K562 (cell line): ENCODE measurements around the gene COL23A1. TPM values are rescaled to one million over a fixed set of nuclear protein-coding genes. Genes with fewer than 3 reads are reported as not detected.

Experiments
- GATA2 ChIP-seq: sonication (generic); formaldehyde crosslinking; IDR thresholded peaks from 2 replicates; pipeline ENCODE4 v1.4.0; 2020; ENCODE audit warnings: mild to moderate bottlenecking, missing genetic modification reagents
- MBD2 ChIP-seq: sonication (generic); IDR thresholded peaks from 2 replicates; pipeline ENCODE4 v1.6.1; 2016; ENCODE audit warnings: low read depth, borderline replicate concordance
- RB1 ChIP-seq: fragments of 450-650 bp; IDR thresholded peaks from 2 replicates; pipeline ENCODE4 v1.6.1; 2017; ENCODE audit warnings: low read depth, mild to moderate bottlenecking
- ZBTB40 ChIP-seq, 2 experiments: fragments of 450-650 bp in 1 of 2; sonication (generic) in 1 of 2; formaldehyde crosslinking in 1 of 2; IDR thresholded peaks; 2 replicates each; pipeline versions ENCODE4 v1.7.1 to v1.9.0; 2016 to 2022; ENCODE audit warnings: inconsistent platforms in 1 of 2, mild to moderate bottlenecking in 1 of 2, missing genetic modification reagents in 1 of 2
- ZNF121 ChIP-seq: sonication (generic); formaldehyde crosslinking; conservative IDR thresholded peaks from 2 replicates; pipeline ENCODE4 v1.8.0; 2022; ENCODE audit warnings: missing genetic modification reagents
- ZSCAN32 ChIP-seq: fragments of 450-650 bp; formaldehyde crosslinking; IDR thresholded peaks from 2 replicates; pipeline ENCODE4 v1.4.0; 2020; ENCODE audit warnings: mild to moderate bottlenecking, moderate library complexity
- polyA plus RNA-seq, 8 experiments: library from polyadenylated mRNA; depleted of rRNA in 4 of 8; stranded (reverse) in 5 of 8; unstranded in 3 of 8; fragments of >200 nt; fragmentation: Nextera tagmentation in 2 of 8; fragmentation: Illumina TruSeq in 1 of 8; extraction: Ambion mirVana in 2 of 8; extraction: Trizol in 1 of 8; gene quantifications; 2 replicates each; pipeline versions ENCODE4 v1.2.1 to v1.2.3, GENCODE V29; 2011 to 2014; ENCODE audit warnings: inconsistent platforms in 1 of 8, missing spikeins in 1 of 8
- total RNA-seq, 7 experiments: library from RNA; depleted of rRNA in 6 of 7; stranded (reverse); fragments of >200 nt in 6 of 7; fragmentation: Illumina TruSeq in 2 of 7; extraction: Trizol in 2 of 7; gene quantifications; 2 replicates each; pipeline versions ENCODE4 v1.2.1 to v1.2.3, GENCODE V29; 2011 to 2021; ENCODE audit warnings: low replicate concordance in 1 of 7
- TF ChIP-seq, protein P1 (sequence below): sonication (generic); formaldehyde crosslinking; IDR thresholded peaks from 2 replicates; pipeline ENCODE4 v1.9.0; 2022; ENCODE audit warnings: mild to moderate bottlenecking, missing genetic modification reagents
- TF ChIP-seq, protein P2 (sequence below): fragments of 250-450 bp; sonication (Bioruptor Pico); IDR thresholded peaks from 2 replicates; pipeline ENCODE4 v1.5.0; 2021

The COL23A1 gene
- total and polyA plus RNA-seq, 9 of the 15 experiments (the other 6 are each of a cell fraction or from before 2014, with no cell fraction given) = 0.09 TPM; not detected in 8

GRCh38 chr5:178411083-178411482, 179.1 kb downstream of the COL23A1 start (continued):
- TF ChIP-seq, protein P1, sequence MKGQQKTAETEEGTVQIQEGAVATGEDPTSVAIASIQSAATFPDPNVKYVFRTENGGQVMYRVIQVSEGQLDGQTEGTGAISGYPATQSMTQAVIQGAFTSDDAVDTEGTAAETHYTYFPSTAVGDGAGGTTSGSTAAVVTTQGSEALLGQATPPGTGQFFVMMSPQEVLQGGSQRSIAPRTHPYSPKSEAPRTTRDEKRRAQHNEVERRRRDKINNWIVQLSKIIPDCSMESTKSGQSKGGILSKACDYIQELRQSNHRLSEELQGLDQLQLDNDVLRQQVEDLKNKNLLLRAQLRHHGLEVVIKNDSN = no peak
- TF ChIP-seq ZNF121 (CRISPR knock-in tag) (no peak), RB1 (no peak), ZBTB40 (IDR thresholded peaks at IDR 0.05) (no peak), ZBTB40 (CRISPR knock-in tag; IDR thresholded peaks at IDR 0.05) (no peak), MBD2 (no peak), ZSCAN32 (CRISPR knock-in tag) (no peak), GATA2 (CRISPR knock-in tag) (no peak)
- TF ChIP-seq, protein P2, sequence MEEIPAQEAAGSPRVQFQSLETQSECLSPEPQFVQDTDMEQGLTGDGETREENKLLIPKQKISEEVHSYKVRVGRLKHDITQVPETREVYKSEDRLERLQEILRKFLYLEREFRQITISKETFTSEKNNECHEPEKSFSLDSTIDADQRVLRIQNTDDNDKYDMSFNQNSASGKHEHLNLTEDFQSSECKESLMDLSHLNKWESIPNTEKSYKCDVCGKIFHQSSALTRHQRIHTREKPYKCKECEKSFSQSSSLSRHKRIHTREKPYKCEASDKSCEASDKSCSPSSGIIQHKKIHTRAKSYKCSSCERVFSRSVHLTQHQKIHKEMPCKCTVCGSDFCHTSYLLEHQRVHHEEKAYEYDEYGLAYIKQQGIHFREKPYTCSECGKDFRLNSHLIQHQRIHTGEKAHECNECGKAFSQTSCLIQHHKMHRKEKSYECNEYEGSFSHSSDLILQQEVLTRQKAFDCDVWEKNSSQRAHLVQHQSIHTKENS (CRISPR knock-in tag) = no peak
